HCT116 (cell line): ENCODE data around the gene SELPLG. TPM values are rescaled to one million over a fixed set of nuclear protein-coding genes. Genes with fewer than 3 reads are reported as not detected.

Experiments used
- ATAC-seq: fragments of 200-7000 bp; cut with Tn5 transposase; 2 replicates; pipeline ENCODE4 v1.9.1; 2020; ENCODE audit warnings: mild to moderate bottlenecking, moderate library complexity
- BruUV-seq: library from RNA; stranded (reverse); fragments of 400-500 nt; replicated peaks from 2 replicates; lab custom pipeline; 2021; lab: Mats Ljungman, UMichigan
- CTCF ChIA-PET: fragments of 300-600 bp; sonication (Branson Sonifier 250); formaldehyde crosslinking; loops from one replicate; lab custom pipeline; 2021; ENCODE audit warnings: antibody characterized with exemption; lab: Charles Lee
- POLR2A ChIA-PET: fragments of 300-600, 350-600 bp; sonication (Branson Sonifier 250); formaldehyde crosslinking; loops from one replicate; lab custom pipeline; 2021; ENCODE audit warnings: antibody characterized with exemption; lab: Charles Lee
- RAD21 ChIA-PET, 2 experiments: fragments of 300-600 bp; sonication (Branson Sonifier 250); formaldehyde crosslinking; loops; one replicate each; lab custom pipeline; 2023; ENCODE audit warnings: low total read pairs in 2 of 2; ENCODE audit not compliant: uncharacterized antibody in 2 of 2, unreplicated experiment in 2 of 2, low non-redundant PET in 1 of 2; lab: Charles Lee
- DNase-seq: peaks from one replicate; pipeline ENCODE4 v3.0.0-alpha.2; 2010; ENCODE audit warnings: low read depth, low spot score
- H2AFZ ChIP-seq: fragments of 200-600 bp; shearing (Covaris generic), sonication (generic); 2 replicates; pipeline ENCODE4 v1.6.1; 2017; ENCODE audit warnings: low read depth, mixed run types, mixed read lengths, antibody characterized with exemption, low read length; ENCODE audit not compliant: poor library complexity, severe bottlenecking
- H3K27ac ChIP-seq: 2 replicates; pipeline ENCODE4 v1.5.1; 2012; ENCODE audit warnings: low read depth, low read length
- H3K27me3 ChIP-seq: fragments of 200-600 bp; sonication (generic); 2 replicates; pipeline ENCODE4 v1.6.1; 2016; ENCODE audit warnings: mixed run types, low read length, mixed read lengths; ENCODE audit not compliant: insufficient read depth
- H3K36me3 ChIP-seq, 2 experiments: fragments of 200-500 bp in 1 of 2; fragments of 200-600 bp in 1 of 2; sonication (Bioruptor generic) in 1 of 2; sonication (generic) in 1 of 2; 2 replicates each; pipeline versions ENCODE4 v1.5.1 to v1.6.1; 2014 to 2016; ENCODE audit warnings: low read length in 2 of 2, inconsistent platforms in 1 of 2, mixed read lengths in 1 of 2, mixed run types in 1 of 2; ENCODE audit not compliant: insufficient read depth in 2 of 2, control insufficient read depth in 1 of 2
- H3K4me1 ChIP-seq, 2 experiments: fragments of 200-600 bp in 1 of 2; sonication (generic) in 1 of 2; 2 replicates each; pipeline versions ENCODE4 v1.5.1 to v1.6.1; 2012 to 2017; ENCODE audit warnings: low read length in 2 of 2, inconsistent platforms in 1 of 2, mild to moderate bottlenecking in 1 of 2, mixed read lengths in 1 of 2, mixed run types in 1 of 2, moderate library complexity in 1 of 2; ENCODE audit not compliant: insufficient read depth in 2 of 2, control insufficient read depth in 1 of 2
- H3K4me2 ChIP-seq: fragments of 200-600 bp; sonication (generic); 2 replicates; pipeline ENCODE4 v1.6.1; 2017; ENCODE audit warnings: mixed run types, low read length, mixed read lengths
- H3K4me3 ChIP-seq, 2 experiments: fragments of 200-600 bp in 1 of 2; sonication (generic) in 1 of 2; replicated peaks in 1 of 2; 2 replicates each; pipeline ENCODE4 v1.5.1; 2011 to 2016; ENCODE audit warnings: low read length in 2 of 2, control low read depth in 1 of 2, low read depth in 1 of 2, mild to moderate bottlenecking in 1 of 2, mixed read lengths in 1 of 2, mixed run types in 1 of 2
- H3K79me2 ChIP-seq: fragments of 200-600 bp; sonication (generic); 2 replicates; pipeline ENCODE4 v1.6.1; 2017; ENCODE audit warnings: mild to moderate bottlenecking, mixed run types, low read length, moderate library complexity, mixed read lengths; ENCODE audit not compliant: insufficient read depth
- H3K9ac ChIP-seq: fragments of 200-600 bp; sonication (generic); 2 replicates; pipeline ENCODE4 v1.6.1; 2016; ENCODE audit warnings: low read length, mixed read lengths
- H3K9me2 ChIP-seq: fragments of 200-600 bp; sonication (generic), shearing (Covaris generic); 2 replicates; pipeline ENCODE4 v1.6.1; 2017; ENCODE audit warnings: mixed run types, mild to moderate bottlenecking, moderate library complexity; ENCODE audit not compliant: insufficient read depth
- H3K9me3 ChIP-seq, 2 experiments: fragments of 200-500 bp in 1 of 2; fragments of 200-600 bp in 1 of 2; sonication (Bioruptor generic) in 1 of 2; sonication (generic) in 1 of 2; 2 replicates each; pipeline ENCODE4 v1.6.1; 2014 to 2017; ENCODE audit warnings: low read length in 2 of 2, mixed read lengths in 2 of 2, inconsistent platforms in 1 of 2, low read depth in 1 of 2, mild to moderate bottlenecking in 1 of 2, mixed run types in 1 of 2, moderate library complexity in 1 of 2; ENCODE audit not compliant: control insufficient read depth in 1 of 2, insufficient read depth in 1 of 2
- H4K20me1 ChIP-seq: fragments of 200-600 bp; sonication (generic), shearing (Covaris generic); 2 replicates; pipeline ENCODE4 v1.6.1; 2017; ENCODE audit warnings: mixed run types, mild to moderate bottlenecking, moderate library complexity; ENCODE audit not compliant: insufficient read depth
- ATF3 ChIP-seq: IDR thresholded peaks from 2 replicates; pipeline ENCODE4 v1.6.1; 2012
- CBX3 ChIP-seq: IDR thresholded peaks from 2 replicates; pipeline ENCODE4 v1.6.1; 2012; ENCODE audit warnings: low read depth
- CEBPB ChIP-seq: IDR thresholded peaks from 2 replicates; pipeline ENCODE4 v1.6.1; 2012; ENCODE audit warnings: low read depth
- EGR1 ChIP-seq: IDR thresholded peaks from 2 replicates; pipeline ENCODE4 v1.6.1; 2012; ENCODE audit warnings: low read depth
- ELF1 ChIP-seq: IDR thresholded peaks from 2 replicates; pipeline ENCODE4 v1.6.1; 2012; ENCODE audit warnings: low read depth, borderline replicate concordance
- EZH2 ChIP-seq: fragments of 200-600 bp; sonication (generic); IDR thresholded peaks from 2 replicates; pipeline ENCODE4 v1.6.1; 2017; ENCODE audit warnings: antibody characterized with exemption, mixed run types
- EZH2phosphoT487 ChIP-seq: fragments of 200-600 bp; IDR thresholded peaks from 2 replicates; pipeline ENCODE4 v1.6.1; 2018; ENCODE audit warnings: antibody characterized with exemption, borderline replicate concordance
- POLR2A ChIP-seq: IDR thresholded peaks from 2 replicates; pipeline ENCODE4 v1.7.0; 2011; ENCODE audit warnings: borderline replicate concordance; ENCODE audit not compliant: insufficient read depth, insufficient read length; ENCODE audit errors: extremely low read depth
- POLR2AphosphoS5 ChIP-seq: IDR thresholded peaks from 2 replicates; pipeline ENCODE4 v1.6.1; 2011; ENCODE audit warnings: mild to moderate bottlenecking, low read depth, low read length, moderate library complexity
- RAD21 ChIP-seq: IDR thresholded peaks from 2 replicates; pipeline ENCODE4 v1.6.1; 2012; ENCODE audit warnings: low read depth, mild to moderate bottlenecking
- REST ChIP-seq: IDR thresholded peaks from 2 replicates; pipeline ENCODE4 v1.6.1; 2012; ENCODE audit warnings: low read depth
- SIN3A ChIP-seq: IDR thresholded peaks from 2 replicates; pipeline ENCODE4 v1.6.1; 2012; ENCODE audit warnings: low read depth
- SP1 ChIP-seq: IDR thresholded peaks from 2 replicates; pipeline ENCODE4 v1.6.1; 2012; ENCODE audit warnings: low read depth
- SRF ChIP-seq: IDR thresholded peaks from 2 replicates; pipeline ENCODE4 v1.6.1; 2012; ENCODE audit warnings: low read depth
- TCF7L2 ChIP-seq: IDR thresholded peaks from 2 replicates; pipeline ENCODE4 v1.7.0; 2011; ENCODE audit warnings: borderline replicate concordance, inconsistent platforms; ENCODE audit not compliant: insufficient read depth, insufficient read length; ENCODE audit errors: extremely low read depth
- ZFX ChIP-seq: fragments of 450-650 bp; IDR thresholded peaks from 2 replicates; pipeline ENCODE4 v1.6.1; 2017
- ZNF274 ChIP-seq: fragments of 200-500 bp; sonication (Bioruptor generic); IDR thresholded peaks from 2 replicates; pipeline ENCODE4 v1.6.1; 2014; ENCODE audit warnings: mild to moderate bottlenecking, low read depth, low read length, inconsistent platforms
- intact Hi-C: fragments of 100-400 bp; cut with micrococcal nuclease; formaldehyde crosslinking; loops from 2 replicates; pipeline ENCODE4 v1.10.0; 2022
- total RNA-seq: library from RNA; stranded (reverse); gene quantifications from one replicate; pipeline ENCODE4 v1.2.1, GENCODE V29; 2021; ENCODE audit not compliant: unreplicated experiment
- TF ChIP-seq, protein P1 (sequence below): IDR thresholded peaks from 2 replicates; pipeline ENCODE4 v1.6.1; 2012

SELPLG gene
- total RNA-seq, 1 experiment from 2014 or later = 1.2 TPM

- Histone ChIP-seq H2AFZ (no peak overlapping the region), H4K20me1 (no peaks in the 10 kb centered on the region), H3K9me3 (no peaks in the 10 kb centered on the region), H3K79me2 (no peaks in the 10 kb centered on the region), H3K9ac (no peak overlapping the region), H3K9me2 (no peaks in the 10 kb centered on the region), H3K27ac (no peak overlapping the region), H3K4me1 (no peaks in the 10 kb centered on the region), H3K4me3 (no peak overlapping the region), H3K4me2 (no peak overlapping the region), H3K27me3 (no peaks in the 10 kb centered on the region), H3K36me3 (no peaks in the 10 kb centered on the region)
- ATAC-seq (no peak), DNase-seq (no peak)
- POLR2A ChIA-PET = no interaction called here
- intact Hi-C loops = no loop called here
- TF ChIP-seq EGR1 (no peak), CBX3 (no peak), CEBPB (no peak), SRF (no peak), SP1 (no peak), EZH2 (no peak), REST (no peak), ZFX (no peak), SIN3A (no peak), POLR2A (no peak), ATF3 (no peak), RAD21 (no peak), ELF1 (no peak), POLR2AphosphoS5 (no peak), ZNF274 (no peak), EZH2phosphoT487 (no peak), TCF7L2 (no peak)
- TF ChIP-seq, protein P1, sequence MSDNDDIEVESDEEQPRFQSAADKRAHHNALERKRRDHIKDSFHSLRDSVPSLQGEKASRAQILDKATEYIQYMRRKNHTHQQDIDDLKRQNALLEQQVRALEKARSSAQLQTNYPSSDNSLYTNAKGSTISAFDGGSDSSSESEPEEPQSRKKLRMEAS = no peak
- RAD21 ChIA-PET = no interaction called here
- CTCF ChIA-PET = no interaction called here
- BruUV-seq = no TSS peak
These were observed 51.2 kb downstream of the SELPLG start for GRCh38 chr12:108582509-108582908.
